HG03108 (cell line): ENCODE results near the gene FAM89B.

Experiments used
- ATAC-seq: cut with Tn5 transposase; IDR thresholded peaks from one replicate; pipeline ENCODE4 v1.9.1; 2021; ENCODE audit warnings: moderate library complexity; ENCODE audit not compliant: unreplicated experiment

FAM89B gene

DNA sequence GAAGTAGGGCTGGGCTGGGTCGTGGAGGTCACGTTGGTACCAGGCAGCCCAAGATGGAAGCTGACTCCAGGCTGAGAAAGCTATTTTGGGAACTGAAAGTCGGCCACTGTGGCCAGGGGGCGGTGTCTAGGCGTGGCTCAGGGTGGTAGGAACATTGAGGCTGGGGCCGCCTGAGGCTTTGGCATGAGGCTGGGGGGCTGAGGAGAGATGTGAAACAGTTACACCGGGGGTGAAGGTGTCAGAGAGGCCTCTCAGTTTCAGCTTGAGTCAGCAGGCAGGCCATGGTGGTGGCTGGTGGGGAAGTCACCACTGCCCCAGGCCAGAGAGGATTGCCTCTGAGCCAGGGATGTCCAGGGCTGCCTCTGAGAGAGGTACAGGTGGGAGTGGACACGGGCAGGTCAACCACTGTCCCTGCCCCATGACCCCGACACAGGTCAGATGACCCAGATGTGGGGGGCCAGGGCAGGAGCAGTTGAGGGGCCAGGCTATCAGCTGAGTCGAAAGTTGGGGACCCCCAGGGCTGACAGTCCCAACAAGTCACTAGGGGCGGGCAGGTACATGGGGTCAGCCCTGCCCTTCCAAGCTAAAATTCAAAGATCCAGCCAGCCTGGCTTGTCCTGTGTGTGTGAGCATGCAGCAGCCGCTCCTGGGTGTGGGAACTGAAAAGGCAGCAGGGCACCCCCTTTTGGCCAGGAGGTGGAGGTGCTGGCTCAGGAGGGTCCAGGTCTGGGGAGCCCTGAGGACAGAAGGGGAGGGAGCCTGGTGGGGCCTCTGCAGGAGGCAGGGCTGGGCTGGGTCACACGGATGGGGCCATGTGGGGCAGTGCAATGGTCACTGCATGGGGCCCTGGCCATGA lies 16.1 kb downstream of the FAM89B start:
- ATAC-seq, result peak; percentile 79

GRCh38 chr11:65589444-65590239 lies 17.3 kb downstream of the FAM89B start:
- ATAC-seq, result no peak

GRCh38 chr11:65590240-65590738 lies 18.0 kb downstream of the FAM89B start:
- ATAC-seq, result no peak

- ATAC-seq, result no peak
Observed at GRCh38 chr11:65591939-65592857, 19.9 kb downstream of the FAM89B start.

DNA sequence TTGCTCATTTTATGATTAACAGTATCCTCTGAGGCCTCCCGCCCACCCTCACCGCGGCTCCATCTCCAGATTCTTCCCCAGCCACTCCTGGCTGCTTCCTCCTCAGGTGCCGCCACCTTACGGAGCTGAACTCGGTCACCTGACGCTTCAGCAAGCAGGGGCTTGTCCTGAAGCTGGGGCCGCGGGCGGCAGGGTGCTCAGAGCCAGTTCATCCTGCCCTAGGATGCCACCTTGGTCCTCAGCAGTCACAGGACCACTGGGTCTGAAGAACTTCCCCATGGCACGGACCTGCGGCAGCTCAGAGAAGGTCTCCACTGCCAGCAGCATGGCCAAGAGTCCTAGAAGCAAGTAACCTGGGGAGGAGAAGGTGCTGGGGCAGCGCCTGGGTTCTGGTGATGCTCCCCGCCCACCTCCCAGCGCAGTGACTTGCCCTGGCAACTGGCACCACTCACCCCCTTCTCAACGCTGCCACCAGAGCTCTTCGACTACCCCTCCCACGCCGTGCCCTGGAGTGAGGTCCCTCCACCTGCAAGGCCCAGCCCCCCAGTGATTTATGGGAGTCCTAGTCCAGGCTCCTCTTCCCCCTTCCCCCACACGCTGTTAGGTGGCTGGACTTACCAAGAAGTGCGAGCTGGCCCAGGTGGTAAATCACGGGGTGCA lies 20.6 kb downstream of the FAM89B start:
- ATAC-seq, result no peak

DNA sequence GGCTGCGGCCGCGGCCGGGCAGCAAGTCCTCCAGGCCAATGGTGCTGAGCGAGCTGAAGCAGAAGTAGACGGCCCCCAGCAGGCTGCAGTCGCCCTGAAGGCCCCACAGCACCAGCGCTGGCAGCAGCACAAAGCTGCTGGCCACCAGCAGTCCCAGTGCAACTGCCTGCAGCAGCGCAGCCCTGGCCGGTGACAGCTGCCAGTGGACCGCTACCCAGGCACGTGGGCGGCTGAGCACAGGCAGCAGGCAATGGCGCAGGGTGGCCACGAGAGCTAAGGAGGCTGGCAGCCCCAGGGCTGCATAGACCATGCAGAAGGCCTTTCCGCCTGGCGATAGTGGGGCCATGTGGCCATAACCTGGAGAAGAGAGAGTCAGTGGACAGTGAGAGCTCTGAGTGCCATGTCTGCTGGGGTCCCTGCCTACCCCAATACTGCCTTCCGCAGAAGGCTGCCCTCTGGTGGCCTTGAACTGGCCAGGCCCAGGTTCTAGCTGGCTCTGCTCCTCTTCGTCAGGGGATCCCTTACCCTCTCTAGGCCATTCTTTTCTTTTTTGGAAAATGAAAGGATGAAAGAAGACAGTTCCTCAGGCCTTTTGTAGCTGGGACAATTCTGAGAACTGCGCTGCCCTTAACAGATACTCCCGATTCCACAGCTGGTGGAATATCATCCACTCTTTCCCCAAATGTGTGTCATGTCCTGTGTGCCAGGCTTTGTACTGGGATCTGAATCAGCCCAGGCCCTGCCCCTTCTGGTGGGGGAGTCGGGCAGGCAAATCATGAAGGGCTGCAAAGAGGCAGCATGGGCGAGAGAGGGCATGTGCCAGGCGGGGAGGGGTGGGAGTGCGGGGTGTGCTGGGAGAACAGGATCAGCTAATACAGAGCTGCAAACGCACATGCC lies 21.4 kb downstream of the FAM89B start:
- ATAC-seq, result no peak

DNA sequence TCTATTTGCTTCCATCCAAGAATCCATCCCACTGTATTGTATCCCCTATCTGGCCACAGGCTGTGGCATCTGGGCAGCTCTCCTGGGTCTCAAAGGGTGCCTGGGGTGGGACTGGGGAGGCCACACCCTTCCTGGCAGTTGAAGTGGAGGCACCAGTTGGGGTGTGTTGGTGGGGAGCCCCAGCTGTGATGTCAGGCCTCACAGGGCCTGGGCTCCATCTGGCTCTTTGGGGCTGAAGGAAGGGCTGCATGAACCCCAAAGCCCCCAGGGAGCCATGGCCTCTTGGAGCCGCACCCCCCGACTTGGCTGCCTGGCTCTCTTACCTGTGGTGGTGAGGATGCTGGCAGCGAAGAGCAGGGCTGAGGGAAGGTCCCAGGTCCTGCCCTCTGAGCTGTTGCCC lies 22.8 kb downstream of the FAM89B start:
- ATAC-seq, result no peak

GRCh38 chr11:65595543-65596281 lies 23.4 kb downstream of the FAM89B start, which contains the start of gene KCNK7:
Gene KCNK7 (minus strand): TSS chr11:65595800. CDS start chr11:65595772, 28 bp downstream.
- no peak for ATAC-seq

GRCh38 chr11:65596520-65596919 lies 24.2 kb downstream of the FAM89B start:
- ATAC-seq, result no peak

DNA sequence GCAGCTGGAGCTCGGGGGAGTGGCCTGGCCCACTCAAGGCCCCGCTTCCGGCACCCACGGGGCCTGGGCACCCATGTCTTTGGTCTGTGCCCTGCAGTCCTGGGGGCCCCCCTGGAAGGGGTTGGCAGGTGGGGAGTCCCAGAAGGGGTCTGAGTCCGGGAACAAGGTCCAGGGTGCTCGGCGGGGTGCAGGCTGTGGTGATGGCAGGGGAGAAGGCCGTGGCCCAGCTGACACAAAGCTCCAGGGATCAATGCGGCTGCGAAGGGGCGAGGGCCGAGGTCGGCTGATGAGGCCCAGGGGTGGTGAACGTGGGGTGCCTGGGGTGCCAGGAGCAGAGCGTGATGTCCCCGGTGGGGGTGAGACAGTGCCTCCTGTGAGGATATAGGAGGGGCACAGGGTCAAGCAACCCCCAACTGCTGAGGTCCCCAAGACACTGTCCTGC lies 25.9 kb downstream of the FAM89B start:
- ATAC-seq, result no peak

DNA sequence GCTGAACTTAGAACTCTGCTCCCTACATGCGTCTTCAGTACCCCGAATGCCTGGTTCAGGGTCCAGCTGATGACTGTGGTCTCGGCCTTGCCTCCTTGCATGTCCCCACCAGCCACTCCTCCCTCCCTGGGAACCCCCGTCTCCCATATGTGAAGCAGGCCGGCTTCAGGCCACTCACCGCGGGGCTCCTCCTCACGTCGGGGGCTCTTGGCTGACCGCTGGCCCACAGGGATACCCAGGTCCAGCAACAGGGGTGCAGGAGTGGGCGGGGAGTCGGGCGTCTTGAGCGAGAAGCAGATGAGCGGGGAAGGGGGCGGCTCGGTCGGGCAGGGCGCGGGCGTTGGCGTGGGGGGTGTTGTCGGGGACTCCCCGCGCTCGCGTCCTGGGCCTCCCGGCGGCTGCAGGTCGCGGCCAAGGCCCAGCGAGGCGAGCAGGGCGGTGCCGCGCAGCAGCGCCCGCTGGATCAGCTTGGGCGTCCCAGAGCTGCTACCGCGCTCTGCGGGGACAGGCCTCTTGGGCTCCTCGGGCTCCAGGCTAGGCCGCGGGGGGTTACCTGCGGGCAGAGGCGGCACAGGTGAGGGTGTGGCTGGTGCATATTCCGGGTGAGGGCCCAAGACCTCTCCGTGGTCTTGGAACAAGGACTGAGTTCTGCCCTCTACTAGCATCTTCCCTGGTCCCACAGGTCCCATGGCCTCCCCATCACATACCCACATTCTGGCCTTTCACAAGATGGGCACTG lies 27.0 kb downstream of the FAM89B start:
- ATAC-seq, result no peak

- ATAC-seq, result no peak
Observed at GRCh38 chr11:65599955-65600246, 27.6 kb downstream of the FAM89B start.

DNA sequence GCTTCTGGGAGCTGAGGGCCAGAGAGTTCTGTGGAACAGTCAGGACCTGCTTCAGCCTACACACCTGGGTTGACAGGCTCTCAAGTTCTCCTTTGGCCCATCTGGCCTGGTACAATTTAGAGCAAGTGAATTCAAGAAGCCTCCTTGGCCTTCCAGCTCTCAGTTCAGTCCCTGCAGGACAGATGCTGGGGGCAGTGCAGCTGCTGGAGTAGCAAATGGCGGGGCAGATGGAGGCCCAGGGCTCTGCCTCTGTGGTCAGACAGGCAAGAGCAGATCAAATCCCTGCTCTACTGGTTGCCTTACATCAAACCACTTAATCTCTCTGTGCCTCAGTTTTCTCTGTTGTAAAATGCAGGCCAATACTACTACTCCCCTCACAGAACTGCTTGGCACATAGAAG lies 31.9 kb downstream of the FAM89B start:
- ATAC-seq, result no peak

DNA sequence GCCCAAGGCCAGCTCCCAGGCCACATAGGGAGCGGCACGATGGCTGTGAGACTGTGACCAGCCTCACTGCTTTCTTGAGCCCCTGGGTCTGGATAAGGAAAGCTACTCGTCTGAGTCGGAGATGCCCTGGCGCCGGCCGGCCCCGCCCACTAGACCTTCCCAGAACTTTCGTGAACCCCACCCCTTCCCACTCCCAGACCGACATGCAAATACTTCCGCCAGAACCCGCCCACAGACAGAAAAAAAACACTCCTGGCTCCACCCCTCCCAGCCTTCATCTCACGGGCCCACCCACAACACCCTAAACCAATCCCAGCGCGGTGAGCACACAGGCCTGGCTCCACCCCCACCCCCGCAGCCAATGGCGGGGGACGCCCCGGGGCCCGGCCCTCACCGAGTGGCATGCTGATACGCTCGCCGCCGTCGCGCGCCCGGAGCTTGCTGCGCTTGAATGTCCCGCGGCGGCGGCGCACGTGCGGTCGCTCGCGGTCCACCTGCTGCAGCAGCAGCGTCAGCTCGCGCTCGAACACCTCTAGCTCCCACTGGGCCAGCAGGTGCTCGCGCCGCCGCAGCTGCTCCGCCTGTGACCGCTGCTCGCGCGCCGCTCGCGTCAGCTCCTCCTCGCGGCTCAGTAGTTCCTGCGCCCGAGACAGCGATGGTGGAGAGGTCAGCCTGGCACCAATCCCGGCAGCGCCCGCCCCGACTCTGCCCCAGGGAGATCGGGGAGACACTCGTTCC lies 34.7 kb downstream of the FAM89B start:
- no peak for ATAC-seq

DNA sequence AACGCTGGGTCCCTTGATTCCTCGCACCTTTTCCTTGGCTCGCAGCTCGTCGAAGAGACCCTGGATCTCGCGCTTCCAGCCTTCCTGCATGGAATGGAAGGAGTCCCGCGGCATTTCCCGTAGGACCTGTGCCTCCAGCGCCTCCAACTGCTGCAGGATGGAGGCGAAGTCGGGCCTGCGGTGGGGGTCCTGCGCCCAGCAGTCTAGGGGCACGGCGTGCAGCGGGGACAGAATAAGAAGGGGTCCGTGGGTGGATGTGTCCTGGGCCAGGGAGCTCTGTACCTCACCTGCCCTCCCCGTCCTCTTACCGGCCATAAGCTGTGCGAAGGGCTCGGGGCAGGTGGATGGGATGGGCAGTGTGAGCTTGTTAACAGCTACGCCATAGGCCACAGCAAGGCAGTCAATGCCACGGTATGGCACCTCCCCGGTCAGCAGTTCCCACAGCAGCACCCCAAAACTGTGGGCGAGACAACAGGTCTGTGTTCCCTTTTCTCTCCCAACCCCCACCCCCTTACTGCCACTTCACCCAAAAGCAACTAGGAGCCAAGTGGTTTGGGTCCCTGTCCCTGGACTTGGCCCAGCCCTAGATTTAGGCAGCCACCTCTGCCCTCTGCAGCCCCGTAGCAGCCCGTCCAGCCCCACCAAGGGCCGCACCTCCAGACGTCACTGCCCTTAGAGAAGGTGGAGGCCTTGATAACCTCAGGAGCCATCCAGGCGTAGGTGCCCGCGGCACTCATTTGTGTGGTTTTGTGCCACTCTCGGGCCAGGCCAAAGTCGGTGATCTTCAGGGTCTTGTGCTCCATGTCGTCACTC lies 35.5 kb downstream of the FAM89B start:
- ATAC-seq, result no peak

GRCh38 chr11:65609229-65609628 lies 36.9 kb downstream of the FAM89B start:
- no peak for ATAC-seq
